GM20000 (cell line): ENCODE results near the gene AFF3.

ENCODE experiments used
- DNase-seq: peaks from one replicate; pipeline ENCODE4 v3.0.0; 2012; ENCODE audit warnings: low spot score
- CTCF ChIP-seq: IDR thresholded peaks from 2 replicates; pipeline ENCODE4 v1.5.1; 2012; ENCODE audit warnings: mild to moderate bottlenecking, control low read depth; ENCODE audit errors: extremely low read depth, missing control alignments

AFF3 gene

GRCh38 chr2:99910902-99911301, 231.5 kb downstream of the AFF3 start:
- no peak for TF ChIP-seq CTCF
- no peak for DNase-seq

- TF ChIP-seq CTCF: no peak
- DNase-seq: no peak
Observed at GRCh38 chr2:99905636-99906035, 236.8 kb downstream of the AFF3 start.

GRCh38 chr2:99905025-99905424, 237.4 kb downstream of the AFF3 start:
- no peak for TF ChIP-seq CTCF
- DNase-seq: no peak

- DNase-seq: no peak
- no peak for TF ChIP-seq CTCF
Observed at GRCh38 chr2:99903981-99904380, 238.4 kb downstream of the AFF3 start.

- TF ChIP-seq CTCF: no peak
- DNase-seq: no peak
Observed at GRCh38 chr2:99900556-99900955, 241.8 kb downstream of the AFF3 start.

- no peak for DNase-seq
- no peak for TF ChIP-seq CTCF
Observed at GRCh38 chr2:99899882-99900281, 242.5 kb downstream of the AFF3 start.

- TF ChIP-seq CTCF: no peak
- no peak for DNase-seq
Observed at GRCh38 chr2:99899058-99899855, 243.1 kb downstream of the AFF3 start.
